GM12874 (cell line): ENCODE data around the gene CATSPER4.

Experiments used
- CTCF ChIP-seq: IDR thresholded peaks from 2 replicates; pipeline ENCODE4 v1.5.1; 2011; ENCODE audit warnings: low read depth, mild to moderate bottlenecking, control low read depth, low read length, moderate library complexity; ENCODE audit not compliant: insufficient read depth

Gene CATSPER4

GRCh38 chr1:26188477-26188876 lies 1.9 kb upstream of the CATSPER4 start:
- TF ChIP-seq CTCF = no peak

DNA sequence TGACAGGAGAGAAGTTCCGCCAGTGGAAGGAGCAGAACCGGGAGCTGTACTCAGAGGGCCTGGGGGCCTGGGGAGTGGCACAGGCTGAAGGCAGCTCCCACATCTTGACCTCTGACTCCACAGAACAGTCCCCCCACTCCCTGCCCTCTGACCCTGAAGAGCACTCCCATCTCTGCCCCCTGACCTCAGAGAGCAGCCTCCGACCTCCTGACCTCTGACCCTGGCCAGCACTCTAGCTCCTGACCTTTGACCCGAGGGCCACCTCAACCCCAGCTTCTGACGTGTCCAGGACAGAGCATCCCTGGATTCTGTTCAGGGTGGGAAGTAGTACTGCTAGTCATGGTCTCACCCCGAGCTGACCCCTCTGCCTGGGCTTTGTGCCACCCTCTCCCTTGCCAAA lies 1.1 kb upstream of the CATSPER4 start:
- TF ChIP-seq CTCF = no peak

DNA sequence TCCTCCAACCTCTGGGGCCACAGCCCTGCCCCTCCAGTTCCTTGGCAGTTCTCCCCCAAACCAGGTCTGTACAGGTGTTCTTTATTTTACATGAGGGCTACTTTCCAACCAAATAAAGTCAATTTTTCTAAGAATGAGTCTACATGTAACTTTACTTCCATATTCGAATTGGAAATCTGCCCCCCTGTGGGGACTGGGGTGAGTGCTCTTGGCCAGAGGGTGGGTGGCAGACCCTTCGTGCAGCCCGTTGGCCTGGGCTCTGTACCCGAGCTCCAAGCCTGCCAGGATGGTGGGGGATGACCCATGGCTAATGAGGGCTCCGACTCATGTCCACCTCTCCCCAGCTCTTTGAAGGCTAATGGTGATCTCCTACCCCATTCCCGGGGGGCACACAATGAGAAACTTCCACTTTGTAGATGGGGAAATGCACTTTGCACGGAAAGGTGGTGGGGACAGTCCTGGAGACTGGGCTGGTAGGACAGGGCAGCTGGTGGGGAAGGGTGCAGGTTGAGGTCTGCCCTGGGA lies 589 bp upstream of the CATSPER4 start:
- no peak for TF ChIP-seq CTCF

- no peak for TF ChIP-seq CTCF
These were observed 1.3 kb downstream of the CATSPER4 start for GRCh38 chr1:26191739-26192138.

DNA sequence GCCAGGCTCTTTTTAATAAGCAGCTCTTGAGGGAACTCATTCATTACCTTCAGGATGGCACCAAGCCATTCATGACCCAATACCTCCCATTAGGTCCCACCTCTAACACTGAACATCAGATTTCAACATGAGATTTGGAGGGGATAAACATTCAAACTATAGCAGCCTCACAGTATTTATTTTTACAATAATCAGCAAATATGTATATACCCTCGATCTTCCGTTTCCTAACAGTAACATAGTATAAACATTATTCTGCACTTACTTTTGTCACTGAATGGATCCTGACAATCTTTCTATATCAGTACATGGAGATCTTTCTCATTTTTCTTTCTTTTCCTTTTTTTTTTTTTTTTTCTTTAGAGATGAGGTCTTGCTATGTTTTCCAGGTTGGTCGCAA lies 5.4 kb downstream of the CATSPER4 start:
- no peak for TF ChIP-seq CTCF

DNA sequence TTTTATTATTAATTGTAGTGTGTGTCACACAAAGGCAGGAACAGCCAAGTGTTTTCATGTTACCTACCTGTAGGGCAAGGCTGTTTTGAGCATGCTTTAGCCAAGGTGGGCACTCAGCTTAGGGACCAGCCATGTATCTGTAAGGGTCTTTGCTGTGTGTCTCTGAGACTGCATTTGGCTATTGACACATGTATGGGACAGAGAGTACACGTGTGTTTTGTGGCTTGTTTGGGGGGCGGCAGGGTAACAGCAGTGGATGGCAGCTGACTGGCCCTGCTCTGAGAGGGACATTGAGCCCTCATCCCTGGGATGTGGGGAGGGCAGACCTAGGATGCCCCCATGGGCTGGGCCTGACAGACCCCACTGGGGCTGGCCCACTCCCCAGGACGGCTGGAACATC lies 6.9 kb downstream of the CATSPER4 start:
- TF ChIP-seq CTCF = no peak

DNA sequence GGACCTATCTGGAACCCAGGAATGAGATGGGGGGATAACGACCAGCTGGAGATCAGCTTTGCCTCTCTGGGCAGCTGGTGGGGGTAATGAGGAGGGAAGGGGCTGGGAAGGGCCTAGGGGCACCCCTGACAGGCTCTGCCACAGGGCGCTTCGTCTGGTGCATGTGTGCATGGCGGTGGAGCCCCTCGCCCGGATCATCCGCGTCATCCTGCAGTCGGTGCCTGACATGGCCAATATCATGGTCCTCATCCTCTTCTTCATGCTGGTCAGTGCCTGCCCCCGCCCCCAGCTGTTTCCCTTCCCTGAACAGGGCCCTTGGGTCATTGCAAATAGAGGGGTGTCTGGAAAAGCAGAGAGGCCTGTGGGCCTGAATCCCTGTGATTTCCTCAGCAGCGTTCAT lies 7.4 kb downstream of the CATSPER4 start:
- no peak for TF ChIP-seq CTCF

- no peak for TF ChIP-seq CTCF
These were observed 10.0 kb downstream of the CATSPER4 start for GRCh38 chr1:26200413-26200812.
